T47D (cell line): ENCODE results near the gene ADAMTSL1.
"Not testable (repeated sequence)": the region's sequence is repeated elsewhere in the genome, so short reads cannot be mapped to it uniquely, and the experiment has no call there.

Experiments used
- DNase-seq, 2 experiments: peaks; one replicate each; pipeline versions ENCODE4 v3.0.0 to v3.0.0-alpha.2; 2011 to 2012; ENCODE audit warnings: low read depth in 1 of 2, low spot score in 1 of 2
- JUND ChIP-seq: IDR thresholded peaks from 2 replicates; pipeline ENCODE4 v1.6.1; 2012; ENCODE audit warnings: low read depth
- in situ Hi-C: cut with HindIII; loops from 2 replicates; pipeline ENCODE4 v1.10.0; 2016; ENCODE audit warnings: low sequenced_read_pairs, low pct_unique_long_range_greater_than_20kb

Gene ADAMTSL1

DNA sequence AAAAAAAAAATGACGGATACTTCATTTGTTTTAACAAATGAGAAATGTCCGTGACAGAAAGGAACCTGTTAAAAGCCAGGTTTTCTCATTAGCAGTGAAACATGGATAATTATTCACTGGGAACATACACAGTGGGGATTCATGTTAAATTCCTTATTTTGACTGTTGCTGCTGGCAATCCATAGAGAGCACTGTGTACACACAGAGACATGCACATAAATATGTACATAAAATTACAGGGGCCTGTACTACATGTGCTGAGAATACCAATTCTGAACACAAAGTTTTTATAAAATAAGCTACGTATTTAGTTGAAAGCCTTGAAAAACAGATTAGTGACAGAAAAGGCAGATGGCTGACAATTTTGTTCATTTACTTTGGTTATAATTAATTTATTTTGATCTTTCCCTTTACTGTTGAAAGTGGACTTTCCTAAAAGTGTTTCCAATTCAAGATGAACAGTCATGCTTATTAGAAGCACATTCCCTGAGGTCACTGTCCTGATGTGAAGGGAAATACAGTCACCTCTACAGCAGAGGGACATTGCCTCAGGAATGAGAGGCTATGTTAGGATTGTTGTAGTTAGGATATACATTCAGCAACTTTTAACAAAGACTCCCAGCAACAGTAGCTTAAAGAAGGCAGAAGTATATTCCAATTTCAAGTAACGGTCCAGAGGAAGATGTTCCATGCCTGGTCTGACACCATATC is 392.3 kb downstream of the ADAMTSL1 start:
- in situ Hi-C loops = no loop called here
- no peak for TF ChIP-seq JUND
- no peak for DNase-seq

- TF ChIP-seq JUND = no peak
- no peak for DNase-seq
- in situ Hi-C loops = no loop called here
These were observed 395.8 kb downstream of the ADAMTSL1 start for GRCh38 chr9:18869725-18870124.

DNA sequence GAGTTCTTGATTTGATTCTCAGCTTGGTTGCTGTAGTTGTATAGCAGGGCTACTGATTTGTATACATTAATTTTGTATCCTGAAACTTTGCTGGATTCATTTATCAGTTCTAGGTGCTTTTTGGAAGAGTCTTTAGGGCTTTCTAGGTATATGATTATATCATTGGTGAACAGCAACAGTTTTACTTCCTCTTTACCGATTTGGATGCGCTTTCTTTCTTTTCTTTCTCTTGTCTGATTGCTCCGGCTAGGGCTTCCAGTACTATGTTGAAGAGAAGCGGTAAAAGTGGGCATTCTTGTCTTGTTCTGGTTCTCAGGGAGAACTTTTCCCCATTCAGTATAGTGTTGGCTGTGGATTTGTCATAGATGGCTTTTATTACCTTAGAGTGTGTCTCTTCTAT is 400.1 kb downstream of the ADAMTSL1 start:
- in situ Hi-C loops = no loop called here
- TF ChIP-seq JUND = no peak
- no peak for DNase-seq

DNA sequence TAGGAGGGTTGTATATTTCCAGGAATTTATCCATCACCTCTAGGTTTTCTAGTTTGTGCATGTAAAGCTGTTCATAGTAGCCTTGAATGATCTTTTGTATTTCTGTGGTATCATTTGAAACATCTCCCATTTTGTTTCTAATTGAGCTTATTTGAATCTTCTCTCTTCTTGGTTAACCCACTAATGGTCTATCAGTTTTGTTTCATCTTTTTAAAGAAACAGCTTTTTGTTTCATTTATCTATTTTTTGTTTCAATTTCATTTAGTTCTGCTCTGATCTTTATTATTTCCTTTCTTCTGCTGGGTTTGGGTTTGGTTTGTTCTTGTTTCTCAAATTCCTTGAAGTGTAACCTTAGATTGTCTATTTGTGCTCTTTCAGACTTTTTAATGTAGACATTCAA is 401.0 kb downstream of the ADAMTSL1 start:
- DNase-seq, in situ Hi-C loops: not testable (repeated sequence)

DNA sequence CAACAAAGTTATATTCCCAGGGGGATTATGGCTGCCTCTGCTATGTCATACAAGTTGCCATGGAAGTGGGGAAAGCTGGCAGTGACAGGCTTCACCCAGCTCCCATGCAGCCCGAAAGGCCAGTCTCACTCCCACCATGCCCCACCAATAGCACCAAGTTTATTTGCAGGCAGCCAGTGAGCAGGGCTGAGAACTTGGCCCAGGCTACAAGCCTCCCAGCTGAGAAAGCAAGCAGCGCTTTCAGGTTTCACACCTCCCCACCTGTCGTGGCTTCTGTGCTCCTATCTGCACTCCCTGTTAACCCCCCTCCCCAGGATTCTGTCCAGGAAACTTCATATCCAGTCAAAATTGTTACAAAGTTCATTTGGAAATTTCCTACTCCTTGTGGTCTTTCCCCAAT is 404.0 kb downstream of the ADAMTSL1 start:
- no peak for TF ChIP-seq JUND
- in situ Hi-C loops = no loop called here
- no peak for DNase-seq

DNA sequence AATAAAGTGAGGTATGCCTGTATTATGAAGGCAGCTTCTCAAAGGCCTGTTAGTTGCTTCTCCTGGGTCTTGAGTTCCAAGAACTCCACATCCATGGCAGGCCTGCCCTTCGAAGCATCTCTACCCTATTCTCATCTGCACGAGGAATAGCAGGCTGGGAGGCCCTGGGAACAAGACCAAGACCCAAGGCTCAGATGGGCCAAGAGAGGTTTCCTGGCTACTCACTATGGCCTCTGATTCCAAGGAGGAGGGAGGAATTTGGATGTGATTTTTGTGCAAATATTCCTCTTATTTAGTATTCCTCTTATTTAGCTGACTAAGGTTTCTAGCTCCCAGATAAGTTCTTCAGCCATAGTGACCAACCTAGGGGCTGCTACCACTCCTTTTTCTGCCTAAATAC is 407.8 kb downstream of the ADAMTSL1 start:
- no peak for DNase-seq
- no peak for TF ChIP-seq JUND
- in situ Hi-C loops = no loop called here

DNA sequence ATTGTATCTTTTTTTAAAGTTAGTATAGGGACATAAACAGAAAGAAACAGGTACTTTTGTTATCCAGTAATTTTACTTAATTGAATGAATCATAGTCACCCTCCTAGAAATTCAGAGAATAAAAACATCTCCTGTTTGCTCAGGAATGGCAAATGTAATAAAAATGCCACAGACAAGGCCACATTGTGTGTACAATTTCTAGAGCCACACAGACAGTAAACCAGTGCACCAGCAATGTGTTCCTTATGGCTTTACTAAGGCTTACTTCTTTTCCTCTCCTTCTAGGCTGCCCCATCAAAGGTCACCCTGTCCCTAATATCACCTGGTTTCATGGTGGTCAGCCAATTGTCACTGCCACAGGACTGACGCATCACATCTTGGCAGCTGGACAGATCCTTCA is 413.6 kb downstream of the ADAMTSL1 start:
- no peak for DNase-seq
- no peak for TF ChIP-seq JUND
- in situ Hi-C loops = no loop called here

GRCh38 chr9:18888290-18888689 is 414.3 kb downstream of the ADAMTSL1 start:
- no peak for DNase-seq
- in situ Hi-C loops = no loop called here
- no peak for TF ChIP-seq JUND

DNA sequence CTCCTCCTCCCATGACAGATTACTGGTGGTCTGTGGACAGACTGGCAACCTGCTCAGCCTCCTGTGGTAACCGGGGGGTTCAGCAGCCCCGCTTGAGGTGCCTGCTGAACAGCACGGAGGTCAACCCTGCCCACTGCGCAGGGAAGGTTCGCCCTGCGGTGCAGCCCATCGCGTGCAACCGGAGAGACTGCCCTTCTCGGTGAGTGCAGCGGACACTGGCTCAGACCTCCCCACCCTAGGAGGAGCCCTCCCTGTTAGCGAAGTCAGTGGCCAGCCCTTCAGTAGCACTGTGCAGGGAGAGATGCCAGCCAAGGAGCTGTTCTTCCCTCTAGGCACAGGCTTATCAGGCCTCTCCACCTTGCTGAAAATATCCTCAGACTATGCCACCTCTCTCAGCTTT is 415.6 kb downstream of the ADAMTSL1 start:
- no peak for DNase-seq
- no peak for TF ChIP-seq JUND
- in situ Hi-C loops = no loop called here

DNA sequence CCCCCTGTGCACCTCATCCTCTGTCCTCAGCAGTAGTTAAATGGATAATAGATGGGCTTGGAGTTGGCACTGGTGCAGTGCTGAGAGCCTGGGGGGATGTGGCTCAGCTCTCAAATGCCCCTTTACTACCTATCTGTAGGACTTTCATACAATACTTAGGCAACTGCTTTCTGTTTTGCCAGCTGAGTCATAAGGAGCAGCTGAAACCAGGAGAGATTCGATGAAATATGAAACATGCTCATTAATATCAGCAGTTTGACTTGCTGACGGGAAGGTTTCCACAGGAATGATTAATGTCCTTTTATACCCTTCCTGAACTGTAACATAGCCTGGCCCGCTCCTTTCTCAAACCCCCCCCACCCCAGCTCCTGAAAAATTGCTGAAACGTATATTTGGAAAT is 416.4 kb downstream of the ADAMTSL1 start:
- in situ Hi-C loops = no loop called here
- DNase-seq = no peak

GRCh38 chr9:18891946-18892670 is 418.2 kb downstream of the ADAMTSL1 start:
- no peak for DNase-seq
- in situ Hi-C loops = no loop called here
- no peak for TF ChIP-seq JUND

More for the DNA sequence above, 416.4 kb downstream of the ADAMTSL1 start:
- TF ChIP-seq JUND = no peak

DNA sequence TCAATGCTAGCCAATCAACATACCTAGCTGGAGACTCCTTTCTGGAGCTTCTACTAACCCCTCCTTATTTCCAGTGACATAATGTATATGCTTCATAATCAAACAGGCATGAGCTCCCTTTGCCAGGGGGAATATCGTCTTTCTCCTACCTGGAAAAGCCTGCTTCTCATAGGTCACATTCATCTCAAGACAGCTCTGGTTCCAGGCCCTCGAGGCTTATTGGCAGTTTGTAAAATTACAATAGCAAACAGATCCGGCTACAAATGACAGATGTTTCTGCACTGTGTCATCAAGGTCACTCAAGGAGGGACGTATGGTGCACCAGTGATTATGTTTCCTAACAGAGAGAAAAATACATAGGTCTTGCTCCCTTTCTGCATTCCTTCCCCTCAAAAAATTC is 419.1 kb downstream of the ADAMTSL1 start:
- no peak for DNase-seq
- TF ChIP-seq JUND = no peak
- in situ Hi-C loops = no loop called here

- TF ChIP-seq JUND = no peak
- DNase-seq = no peak
- in situ Hi-C loops = no loop called here
These were observed 419.5 kb downstream of the ADAMTSL1 start for GRCh38 chr9:18893491-18893890.
